GM18498 (cell line): ENCODE measurements around the gene CASK.
"Not testable (repeated sequence)": the region's sequence is repeated elsewhere in the genome, so short reads cannot be mapped to it uniquely, and the experiment has no call there.

ENCODE experiments used
- ATAC-seq: cut with Tn5 transposase; IDR thresholded peaks from one replicate; pipeline ENCODE4 v1.9.1; 2021; ENCODE audit warnings: mild to moderate bottlenecking, moderate library complexity; ENCODE audit not compliant: unreplicated experiment

Gene CASK

GRCh38 chrX:41705680-41706374 is 217.5 kb downstream of the CASK start:
- peak; percentile 88 for ATAC-seq

- no peak for ATAC-seq
These were observed 218.3 kb downstream of the CASK start for GRCh38 chrX:41705042-41705441.

- no peak for ATAC-seq
These were observed 219.8 kb downstream of the CASK start for GRCh38 chrX:41703574-41704029.

- no peak for ATAC-seq
These were observed 227.9 kb downstream of the CASK start for GRCh38 chrX:41695426-41695825.

GRCh38 chrX:41693024-41693423 is 230.3 kb downstream of the CASK start:
- ATAC-seq = no peak

GRCh38 chrX:41692162-41692749 is 231.1 kb downstream of the CASK start:
- ATAC-seq = no peak

GRCh38 chrX:41689711-41690110 is 233.6 kb downstream of the CASK start:
- no peak for ATAC-seq

GRCh38 chrX:41688835-41689234 is 234.5 kb downstream of the CASK start, which contains the start of gene GPR34:
Gene GPR34 (plus strand): TSS chrX:41688973. CDS start chrX:41695634, 6,661 bp downstream.
- ATAC-seq = no peak

- ATAC-seq = no peak
These were observed 235.2 kb downstream of the CASK start for GRCh38 chrX:41688156-41688555.

- ATAC-seq = no peak
These were observed 236.6 kb downstream of the CASK start for GRCh38 chrX:41686788-41687187.

GRCh38 chrX:41684940-41685339 is 238.4 kb downstream of the CASK start:
- ATAC-seq = no peak

GRCh38 chrX:41684138-41684537 is 239.2 kb downstream of the CASK start:
- ATAC-seq = no peak

GRCh38 chrX:41677183-41678060 is 245.9 kb downstream of the CASK start:
- ATAC-seq = no peak

GRCh38 chrX:41676361-41676760 is 247.0 kb downstream of the CASK start:
- not testable (repeated sequence) for ATAC-seq

GRCh38 chrX:41672643-41673042 is 250.7 kb downstream of the CASK start:
- ATAC-seq = no peak

- no peak for ATAC-seq
These were observed 252.3 kb downstream of the CASK start for GRCh38 chrX:41671082-41671481.

- no peak for ATAC-seq
These were observed 253.2 kb downstream of the CASK start for GRCh38 chrX:41670112-41670511.

- no peak for ATAC-seq
These were observed 255.7 kb downstream of the CASK start for GRCh38 chrX:41667631-41668030.

GRCh38 chrX:41666251-41666650 is 257.1 kb downstream of the CASK start:
- no peak for ATAC-seq

- ATAC-seq = no peak
These were observed 257.7 kb downstream of the CASK start for GRCh38 chrX:41665686-41666085.

- no peak for ATAC-seq
These were observed 258.4 kb downstream of the CASK start for GRCh38 chrX:41664908-41665307.
